Left renal cortex interstitium (tissue), 4 donors: ENCODE results near the gene GLRX5. TPM values are rescaled to one million over a fixed set of nuclear protein-coding genes. Genes with fewer than 3 reads are reported as not detected.

Source experiments
- DNase-seq, 4 donors: peaks; one replicate each; pipeline ENCODE4 v3.0.0-alpha.2; 2013; ENCODE audit warnings: low read depth in 4 of 4, low spot score in 2 of 4, missing footprints in 1 of 4
- polyA plus RNA-seq, 4 donors: library from polyadenylated mRNA; unstranded; fragments of 120-200 nt; gene quantifications; one replicate each; pipeline ENCODE4 v1.2.1, GENCODE V29; 2013; ENCODE audit not compliant: insufficient read length in 4 of 4

GLRX5 gene
- polyA plus RNA-seq, 4 donors, result 69.1 to 82.1 (median 71.7) TPM

DNA sequence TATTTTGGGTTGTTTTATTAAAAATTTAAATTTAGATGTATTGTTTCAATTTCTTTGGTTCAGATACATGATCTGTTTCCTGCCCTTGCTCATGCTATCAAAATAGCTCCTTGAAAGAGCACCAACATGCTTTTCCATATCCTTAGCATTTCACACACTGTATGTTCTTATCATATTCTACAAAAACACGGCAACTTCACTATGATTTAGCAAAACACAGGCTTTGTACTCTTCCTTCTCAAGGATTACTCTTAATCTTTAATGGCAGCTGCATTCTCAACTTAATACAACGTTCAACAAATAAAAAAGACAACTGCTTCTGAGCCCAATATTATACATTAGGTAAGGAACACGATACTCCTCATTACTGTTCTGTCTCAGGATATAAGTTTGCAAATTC, 2.9 kb upstream of the GLRX5 start:
- DNase-seq, result no peak

DNA sequence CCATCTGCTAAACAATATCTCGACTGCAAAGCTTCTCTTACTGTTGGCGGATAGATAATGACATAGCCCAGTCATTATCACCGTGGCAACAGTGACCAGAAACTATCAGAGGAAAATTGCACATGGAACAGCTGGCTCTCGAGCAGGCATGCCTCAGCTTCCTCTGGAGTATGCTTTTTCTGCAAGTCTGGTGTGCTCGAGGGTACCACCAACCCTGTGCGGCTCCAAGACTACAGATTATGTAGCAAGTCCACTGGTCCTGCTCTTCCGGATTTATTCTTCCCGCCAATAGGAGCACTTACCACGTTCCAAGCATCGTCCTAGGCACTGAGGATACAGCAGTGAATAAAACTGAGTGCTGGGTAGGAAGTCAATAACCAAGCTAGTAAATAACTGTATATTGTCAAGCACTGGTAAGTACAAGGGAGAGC, 1.4 kb upstream of the GLRX5 start:
- DNase-seq, result no peak

DNA sequence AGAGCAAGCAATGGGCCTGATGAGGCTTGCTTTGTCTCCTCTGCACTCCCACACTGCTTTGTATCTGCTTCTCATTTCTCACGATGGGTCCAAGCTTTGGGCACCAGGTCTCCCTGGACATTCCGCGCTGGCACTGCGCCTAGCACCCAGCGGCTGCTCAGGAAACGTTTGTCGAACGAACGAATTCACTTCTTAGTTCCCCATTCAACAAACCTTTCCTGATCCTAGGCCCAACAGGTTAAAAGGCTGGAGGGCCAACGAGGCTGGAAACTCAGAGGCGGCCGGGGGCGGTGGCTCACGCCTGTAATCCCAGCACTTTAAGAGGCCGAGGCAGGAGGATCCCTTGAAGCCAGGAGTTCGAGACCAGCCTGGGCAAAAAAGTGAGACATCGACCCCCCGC, 1.0 kb upstream of the GLRX5 start:
- no peak for DNase-seq

DNA sequence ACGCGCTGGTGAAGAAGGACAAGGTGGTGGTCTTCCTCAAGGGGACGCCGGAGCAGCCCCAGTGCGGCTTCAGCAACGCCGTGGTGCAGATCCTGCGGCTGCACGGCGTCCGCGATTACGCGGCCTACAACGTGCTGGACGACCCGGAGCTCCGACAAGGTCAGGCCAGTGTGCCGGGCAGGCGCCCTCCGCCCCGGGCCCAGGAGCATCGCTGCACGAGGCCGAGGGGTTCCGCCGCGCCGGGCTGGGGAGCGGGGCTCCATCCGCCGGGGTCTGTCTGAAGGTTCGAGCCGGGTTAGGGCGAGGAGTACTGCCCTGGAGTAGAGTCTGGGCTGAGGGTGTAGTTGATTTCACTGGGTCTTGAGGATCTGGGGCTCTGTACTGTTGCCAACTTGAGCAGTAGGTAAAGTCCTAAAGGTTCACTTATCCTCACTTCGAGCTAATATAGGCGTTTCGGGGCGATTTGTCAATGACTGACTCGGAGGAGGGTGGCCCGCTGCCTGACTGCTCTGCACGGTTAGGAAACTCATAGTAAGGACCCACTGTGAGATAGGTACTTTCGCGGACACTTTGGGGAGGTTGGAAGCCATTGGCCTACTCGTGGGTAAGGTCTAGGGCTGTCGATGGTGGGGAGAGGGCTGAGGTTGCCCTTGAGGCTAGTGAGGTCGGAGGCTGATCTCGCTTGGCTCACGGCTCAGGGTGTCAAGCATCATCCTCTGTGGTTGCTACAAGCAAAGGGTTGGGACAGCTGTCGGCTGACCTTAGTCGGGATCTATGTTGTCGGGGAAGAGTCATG, 574 bp downstream of the GLRX5 start:
- no peak for DNase-seq

DNA sequence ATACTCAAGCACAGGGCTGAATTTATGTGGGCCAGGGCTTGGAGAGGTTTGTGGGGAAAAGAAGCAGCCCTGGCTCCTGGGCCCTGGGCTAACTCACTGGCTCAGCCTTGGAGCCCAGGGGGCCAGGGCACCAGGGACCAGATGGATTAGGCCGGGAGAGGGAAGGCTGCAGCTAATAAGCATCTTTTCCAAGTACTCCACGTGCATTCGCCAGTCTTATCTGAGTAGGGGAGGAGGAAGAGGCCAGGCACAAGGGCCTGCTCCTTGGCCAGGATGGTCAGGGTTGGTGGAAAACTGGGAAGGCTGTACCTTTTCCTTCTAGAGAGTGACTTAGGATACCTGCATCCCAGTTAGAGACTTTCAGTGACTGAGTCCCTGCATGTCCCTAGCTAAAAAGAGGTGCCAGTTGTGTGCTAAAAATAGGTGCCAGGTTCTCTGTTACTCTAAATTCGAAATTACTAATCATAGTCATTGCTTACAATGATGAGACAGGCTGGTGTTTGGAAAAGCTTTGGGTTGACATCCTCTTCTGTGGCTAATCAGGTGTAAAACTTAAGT, 1.3 kb downstream of the GLRX5 start:
- no peak for DNase-seq

DNA sequence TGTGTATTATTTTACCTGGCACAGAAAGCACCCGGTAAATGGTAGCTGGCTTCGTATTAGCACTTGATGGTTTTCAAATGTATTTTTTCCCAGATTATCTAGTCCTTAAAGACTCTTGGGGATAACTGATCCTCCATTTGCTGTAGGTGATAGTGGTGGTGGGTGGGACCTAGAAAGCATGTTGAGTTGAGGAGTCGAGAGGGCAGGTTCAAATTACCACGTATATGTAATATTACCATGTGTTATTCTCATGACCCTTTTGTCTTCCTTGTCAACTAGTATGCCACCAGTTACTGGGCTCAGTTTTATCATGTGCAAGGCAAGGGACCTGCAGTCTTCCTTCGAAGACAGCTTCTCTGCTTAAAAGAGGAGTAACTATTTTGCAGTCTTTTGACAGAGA, 1.8 kb downstream of the GLRX5 start:
- no peak for DNase-seq

DNA sequence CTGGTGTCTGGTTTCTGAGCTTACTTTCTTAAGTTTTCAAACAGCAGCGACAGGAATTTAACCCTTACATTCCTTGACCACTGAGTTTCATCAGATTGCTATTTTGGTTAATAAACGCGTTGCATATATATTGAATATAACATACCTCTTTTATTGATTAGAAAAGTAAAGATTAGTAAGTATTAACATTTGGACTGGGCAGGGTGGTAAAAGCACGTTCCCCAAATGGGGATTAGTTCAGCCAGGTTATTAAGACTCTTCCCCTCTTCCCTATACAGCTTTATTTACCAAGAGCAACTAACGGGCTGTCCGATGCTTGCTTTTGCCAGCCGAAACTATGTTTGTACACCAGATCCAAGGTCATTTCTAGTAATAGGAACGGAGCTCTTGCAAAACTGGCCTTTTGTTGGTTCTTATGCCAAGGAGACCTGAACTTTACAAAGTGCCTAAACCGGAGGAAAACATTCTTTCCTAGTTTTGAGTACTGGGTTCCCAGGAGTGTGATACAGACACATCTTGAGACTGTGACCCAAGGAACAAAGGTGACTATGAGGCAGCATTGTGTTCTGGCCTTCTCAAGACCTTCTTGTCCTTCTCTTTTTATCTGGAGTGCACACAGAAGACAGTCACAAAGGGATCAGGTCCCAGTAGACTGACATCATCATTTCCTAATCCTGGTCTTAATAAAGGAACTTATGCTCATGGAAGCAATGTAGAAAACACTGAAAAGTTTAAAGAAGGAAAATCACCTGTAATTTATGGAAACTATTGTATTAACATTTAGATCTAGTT, 2.6 kb downstream of the GLRX5 start:
- DNase-seq, result no peak

DNA sequence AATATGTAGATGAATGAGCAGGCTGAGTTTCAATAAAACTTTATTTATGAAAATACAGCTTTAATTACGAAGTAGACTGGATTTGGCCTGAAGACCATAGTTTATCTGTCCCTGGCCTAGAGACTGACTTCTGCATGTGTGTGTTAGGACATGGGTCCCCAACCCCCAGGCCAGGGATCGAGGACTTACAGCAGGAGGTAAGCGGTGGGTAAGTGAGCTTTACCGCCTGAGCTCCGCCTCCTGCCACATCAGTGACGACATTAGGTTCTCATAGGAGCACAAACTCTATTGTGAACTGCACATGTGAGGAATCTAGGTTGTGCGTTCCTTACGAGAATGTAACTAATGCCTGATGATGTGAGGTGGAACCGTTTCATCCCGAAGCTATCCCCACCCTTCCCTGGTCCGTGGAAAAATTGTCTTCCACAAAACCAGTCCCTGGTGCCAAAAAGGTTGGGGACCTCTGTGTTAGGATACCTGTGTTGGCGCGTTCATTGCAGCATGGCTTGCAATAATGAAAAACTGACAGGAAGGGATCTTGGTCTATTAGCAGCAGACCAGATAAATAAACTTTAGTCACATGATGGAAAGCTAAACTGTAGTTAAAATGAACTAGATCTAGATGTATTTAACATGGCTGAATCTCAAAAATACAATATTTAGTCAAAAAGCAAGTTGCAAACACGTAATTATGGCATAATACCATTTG, 4.1 kb downstream of the GLRX5 start:
- no peak for DNase-seq

DNA sequence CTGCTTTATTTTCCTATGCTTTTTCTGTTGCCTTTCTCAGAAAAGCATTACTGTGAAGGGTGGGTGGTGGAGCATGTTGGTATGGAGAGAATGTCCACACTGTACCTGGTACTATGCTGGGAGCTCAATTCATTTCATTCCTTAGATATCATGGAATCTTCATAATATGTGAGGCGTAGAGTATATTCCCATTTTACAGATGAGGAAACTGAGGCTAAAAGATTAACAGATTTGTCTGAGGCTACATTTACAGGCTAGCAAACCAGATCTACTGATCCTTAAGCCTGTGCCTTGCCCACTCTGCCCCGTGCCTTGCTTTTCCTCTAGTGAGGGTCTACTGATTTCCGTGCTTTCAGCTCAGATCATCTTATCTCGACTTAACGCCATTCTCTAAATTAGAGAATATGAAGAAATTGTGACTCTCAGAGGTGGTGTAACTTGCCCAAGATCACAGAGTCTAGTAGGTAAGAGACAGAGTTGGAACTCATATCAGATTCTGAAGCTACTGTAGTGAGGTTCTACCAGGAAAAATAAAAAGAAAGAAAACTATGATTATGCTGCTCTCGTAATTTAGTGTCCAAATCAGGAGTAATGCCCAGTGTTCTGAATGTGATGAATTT, 5.5 kb downstream of the GLRX5 start:
- no peak for DNase-seq

DNA sequence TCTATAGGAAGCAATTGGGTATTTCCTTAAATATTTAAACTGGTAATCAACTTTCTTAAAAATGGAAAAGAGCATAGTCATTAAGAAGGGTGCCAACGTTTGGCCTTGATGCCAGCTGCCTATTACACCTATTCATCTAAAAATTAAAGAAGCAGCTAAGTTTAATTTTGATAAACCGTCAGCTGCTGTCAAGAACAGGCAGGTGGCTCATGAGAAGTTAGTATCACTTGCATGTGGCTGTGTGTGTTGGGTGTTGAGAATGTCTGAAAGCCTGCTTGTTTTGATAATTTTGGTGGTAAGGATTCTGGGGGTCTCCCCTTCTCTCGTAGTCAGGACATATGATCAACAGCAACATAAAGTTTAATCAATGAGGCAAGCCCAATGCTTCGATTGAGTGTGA, 6.5 kb downstream of the GLRX5 start:
- DNase-seq, result no peak

DNA sequence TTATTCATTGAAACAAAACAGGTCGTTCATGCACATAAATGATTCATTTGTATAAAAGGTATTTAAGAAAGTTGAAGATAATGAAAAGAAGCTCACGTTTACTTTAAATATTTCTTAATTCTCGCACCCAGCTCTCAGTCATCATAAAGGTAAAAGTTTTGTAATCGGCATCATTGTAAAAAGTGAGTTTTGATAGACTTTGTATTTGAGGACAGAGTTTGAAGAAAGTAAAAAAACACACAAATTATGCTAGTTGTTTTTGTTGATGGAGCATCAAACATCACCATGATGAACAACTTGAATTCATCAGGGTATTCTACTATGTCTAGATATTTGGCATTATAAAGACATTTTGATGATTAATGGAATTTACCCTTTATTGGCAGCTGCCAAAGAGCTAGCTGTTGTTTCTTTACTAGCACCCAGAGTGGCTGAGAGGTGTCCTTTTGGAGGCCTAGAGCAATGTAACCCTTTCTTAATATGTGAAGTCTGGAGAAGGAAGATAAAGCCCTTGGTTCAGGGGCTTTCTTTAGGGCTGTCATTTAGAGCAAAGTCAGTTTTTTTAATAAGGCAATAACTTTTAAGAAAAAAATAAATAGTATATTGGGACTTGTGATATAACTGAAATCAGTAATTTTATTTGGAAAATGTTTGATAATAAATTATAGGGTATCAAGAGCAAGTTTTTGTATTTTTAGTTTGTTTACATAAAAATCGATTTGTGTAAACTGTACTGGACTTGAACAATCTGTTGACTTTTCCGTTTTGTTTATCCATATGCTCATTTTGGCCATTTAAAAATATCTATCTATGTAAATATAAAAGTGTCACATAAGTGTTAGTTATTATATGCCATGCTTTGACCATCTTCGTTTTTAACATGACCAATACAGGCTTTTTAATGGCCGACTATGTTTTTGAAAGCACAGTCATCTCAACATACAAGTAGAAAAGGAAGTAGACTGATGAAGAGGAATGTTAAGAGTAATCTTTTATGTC, 7.4 kb downstream of the GLRX5 start:
- DNase-seq, result no peak

DNA sequence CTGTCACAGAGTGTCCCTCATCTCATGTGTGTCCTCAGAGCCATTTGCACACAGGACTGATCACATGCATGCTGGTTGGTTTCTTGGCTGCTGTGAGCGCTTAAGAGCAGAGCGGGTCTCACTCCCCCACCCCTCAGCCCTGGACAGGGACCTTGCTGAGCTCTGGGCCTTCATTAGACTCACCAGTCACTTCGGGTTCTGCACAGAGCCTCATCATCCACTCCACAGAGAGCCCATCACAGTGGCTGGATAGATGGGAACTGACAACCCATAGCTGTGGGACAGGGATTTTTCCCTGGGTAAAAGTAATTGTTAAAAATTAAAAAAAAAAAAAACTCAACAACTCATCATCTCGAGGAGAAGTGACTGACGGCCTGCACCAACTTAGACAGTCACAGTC, 8.2 kb downstream of the GLRX5 start:
- DNase-seq, result no peak

DNA sequence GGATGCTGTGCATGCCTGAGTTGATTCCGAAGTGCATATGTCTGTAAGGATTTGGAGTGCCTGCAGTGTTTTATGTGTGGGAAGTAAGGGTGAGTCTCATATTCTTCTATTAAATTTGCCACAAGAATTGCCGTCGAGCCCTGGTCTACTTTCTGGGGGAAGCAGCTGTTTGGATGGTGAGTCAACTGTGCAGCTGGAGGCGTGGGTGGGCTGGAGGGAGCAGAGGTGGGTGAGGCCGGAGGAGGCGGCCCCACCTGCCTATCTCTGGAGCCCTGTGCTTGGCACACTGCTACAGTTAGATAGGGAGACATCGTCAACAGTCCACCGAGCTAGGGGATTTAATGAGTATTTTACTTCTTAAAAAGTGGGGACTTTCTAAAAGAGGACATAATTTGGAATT, 9.7 kb downstream of the GLRX5 start:
- no peak for DNase-seq

DNA sequence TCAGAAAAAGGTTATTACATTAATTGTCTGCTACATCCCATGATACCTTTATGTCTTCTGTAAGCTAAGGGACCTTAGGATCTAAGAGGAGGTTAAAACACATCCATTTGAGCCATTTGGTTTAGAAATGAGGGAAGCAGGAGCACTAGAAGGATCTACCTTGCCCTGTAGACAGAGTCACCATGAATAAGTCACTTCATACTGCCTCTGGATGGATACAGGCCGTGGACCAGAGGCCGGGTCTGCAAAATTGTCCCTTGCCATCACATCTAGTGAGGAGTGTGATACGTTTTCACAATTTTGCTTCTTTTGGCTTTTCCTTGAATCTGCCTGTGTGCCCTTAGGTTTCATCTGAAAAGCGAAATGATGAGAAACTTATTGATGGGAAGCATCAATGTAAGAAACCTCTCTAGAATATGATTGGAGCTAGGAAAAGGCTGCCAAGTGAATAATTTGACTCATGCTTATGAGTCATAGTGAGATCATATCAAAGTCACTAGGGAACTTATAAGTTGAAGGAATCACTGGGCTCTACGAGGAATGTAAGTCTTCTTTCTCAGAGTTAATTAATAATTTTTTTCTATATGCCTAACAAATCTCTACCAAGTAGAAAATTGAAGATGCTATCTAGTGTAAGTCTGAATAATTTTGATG, 10.8 kb downstream of the GLRX5 start:
- DNase-seq, result no peak

DNA sequence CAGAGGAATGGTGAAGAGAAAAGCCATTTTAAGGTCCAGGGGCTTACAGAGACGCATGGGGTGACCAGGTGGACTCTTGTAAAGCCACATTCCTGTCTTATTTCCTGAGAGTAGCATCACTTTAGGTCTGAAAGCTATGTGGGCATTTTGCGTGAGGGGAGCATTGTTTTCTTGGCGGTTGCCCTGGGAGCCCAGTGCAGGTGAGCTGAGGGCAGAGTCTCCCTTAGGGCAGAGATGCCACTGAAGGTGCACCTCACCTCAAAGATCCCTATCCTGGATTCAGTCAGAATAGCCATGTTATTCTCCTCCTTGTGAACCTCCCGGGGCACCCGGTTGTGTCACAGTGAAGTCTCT, 12.4 kb downstream of the GLRX5 start:
- DNase-seq, result no peak

DNA sequence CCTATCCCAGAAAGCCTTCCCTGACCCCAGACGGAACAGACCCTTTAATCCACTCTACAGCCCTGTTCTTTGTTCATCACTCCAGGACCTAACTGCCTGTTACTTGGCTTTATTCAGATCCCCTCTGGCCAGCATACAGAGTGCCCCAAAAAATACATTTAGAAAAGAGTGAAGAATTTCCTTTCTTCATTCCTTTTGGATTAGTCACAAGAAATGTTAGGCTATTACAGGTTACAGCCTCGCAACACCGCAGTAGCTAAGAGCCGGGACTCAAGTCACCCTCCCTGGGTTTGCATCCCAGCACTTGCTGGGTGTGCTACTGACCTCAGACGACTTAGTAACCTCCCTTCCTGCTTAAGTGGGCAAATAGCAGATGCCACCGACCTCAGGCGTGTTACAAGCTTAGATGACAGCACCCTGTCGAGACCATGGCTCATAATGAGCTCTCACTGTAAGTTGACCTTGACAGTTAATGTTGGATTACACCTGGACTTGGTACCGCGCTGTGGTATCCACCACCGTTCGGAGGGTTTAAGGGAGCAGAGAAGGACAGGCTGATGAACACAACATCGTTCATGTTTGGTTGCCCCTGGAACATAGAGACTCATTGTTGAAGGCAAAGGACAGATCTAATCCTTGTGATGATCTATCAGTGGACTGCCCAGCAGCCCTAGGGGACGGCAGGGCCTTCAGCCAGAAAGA, 12.9 kb downstream of the GLRX5 start:
- no peak for DNase-seq

DNA sequence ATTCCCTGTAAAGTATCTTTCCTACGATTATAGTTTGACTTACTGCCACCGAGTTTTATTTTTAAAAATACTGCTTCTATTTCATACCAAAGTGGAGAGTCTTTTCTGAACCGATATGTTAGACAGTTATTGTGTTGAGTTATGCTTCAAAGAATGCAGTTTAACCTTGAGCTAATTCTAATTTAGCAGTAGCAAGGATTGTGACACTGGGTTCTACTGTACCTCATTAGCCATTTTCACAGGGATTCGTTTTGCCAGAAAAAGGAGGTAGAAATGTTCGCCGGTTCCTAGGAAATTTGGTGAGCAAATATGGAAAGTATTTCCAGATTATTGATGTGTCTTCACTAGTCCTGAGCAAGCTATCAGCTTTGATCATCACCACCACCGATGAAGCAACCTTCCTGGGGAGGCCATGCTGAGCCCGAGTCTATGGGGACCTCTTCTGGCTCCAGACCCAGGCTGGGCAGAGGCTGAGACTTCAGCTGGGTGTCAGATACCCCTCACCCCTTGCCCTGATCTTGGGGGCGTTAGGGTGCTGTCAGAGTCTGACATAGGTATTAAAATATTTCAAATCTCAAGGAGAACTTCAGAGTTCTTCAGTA, 13.6 kb downstream of the GLRX5 start:
- DNase-seq, result no peak
